Measurements from ENCODE around the gene AMFR. TPM values are rescaled to one million over a fixed set of nuclear protein-coding genes. Genes with fewer than 3 reads are reported as not detected.

Gene AMFR
- total and polyA plus RNA-seq, 10 of the 15 experiments (the other 5 are each of a cell fraction or from before 2014, with no cell fraction given) = 8.2 to 67.6 (median 28.1) TPM

- Histone ChIP-seq H3K9ac (ENCODE audit: control insufficient read depth, insufficient read depth, low read length) (no peak overlapping the region), H4K20me1 (ENCODE audit: control insufficient read depth, insufficient read depth) (no peaks in the 10 kb centered on the region; the same call in 1 of the 2 replicates), H3K27me3 (replicated peaks in 1 of 2; ENCODE audit: control insufficient read depth in 2 of 2, insufficient read depth in 2 of 2, low read length in 1 of 2) (no peaks in the 10 kb centered on the region; a peak in 1 of 4 replicates), H3K36me3 (ENCODE audit: control insufficient read depth in 2 of 2, insufficient read depth in 2 of 2, low read length in 1 of 2) (no peaks in the 10 kb centered on the region), H3K4me3 (no peak overlapping the region), H3K9me3 (replicated peaks; ENCODE audit: control insufficient read depth, insufficient read depth, low read length) (no peaks in the 10 kb centered on the region), H2AFZ (ENCODE audit: control insufficient read depth, low read depth, low read length) (no peak overlapping the region), H3K27ac (ENCODE audit: control insufficient read depth, insufficient read depth) (no peak overlapping the region), H3K4me1 (ENCODE audit: control insufficient read depth, insufficient read depth, low read length) (no peaks in the 10 kb centered on the region), H3K79me2 (ENCODE audit: control insufficient read depth, insufficient read depth, low read length) (no peaks in the 10 kb centered on the region), H3K4me2 (ENCODE audit: control insufficient read depth, insufficient read depth) (no peak overlapping the region)
- DNase-seq (ENCODE audit: low read depth, low spot score) (no peak), ATAC-seq (no peak), FAIRE-seq (no peak)
- RAD21 ChIA-PET (ENCODE audit: unreplicated experiment) = no interaction called here
- SMC1A ChIA-PET (ENCODE audit: uncharacterized antibody, unreplicated experiment) = no interaction called here
- CTCF ChIA-PET = no interaction called here
- no TSS peak for BruUV-seq (replicated peaks)
- intact Hi-C loops (cut with micrococcal nuclease; ENCODE audit: unreplicated experiment) = no loop called here
- TF ChIP-seq YBX1 (IDR thresholded peaks at IDR 0.05) = no peak
- TF ChIP-seq TARDBP (IDR thresholded peaks at IDR 0.05; ENCODE audit: borderline replicate concordance) = no peak
- no peak for TF ChIP-seq RELA (IDR thresholded peaks at IDR 0.05; ENCODE audit: borderline replicate concordance, partially characterized antibody)
- TF ChIP-seq RUNX3 (IDR thresholded peaks at IDR 0.05; ENCODE audit: low read length) = no peak
- no peak for TF ChIP-seq EP300 (IDR thresholded peaks at IDR 0.05; ENCODE audit: borderline replicate concordance in 1 of 2, control insufficient read depth in 1 of 2, low read depth in 2 of 2, low read length in 2 of 2)
- TF ChIP-seq SKIL (IDR thresholded peaks at IDR 0.05; ENCODE audit: low read depth, poor library complexity, severe bottlenecking) = no peak
- no peak for TF ChIP-seq NFIC (IDR thresholded peaks at IDR 0.05; ENCODE audit: low read depth, low read length)
- TF ChIP-seq ZNF687 (IDR thresholded peaks at IDR 0.05) = no peak
- TF ChIP-seq RB1 (IDR thresholded peaks at IDR 0.05; ENCODE audit: borderline replicate concordance) = no peak
- in situ Hi-C loops (cut with MboI) = no loop called here
- POLR2A ChIA-PET = no interaction called here
- WGBS (ENCODE audit: insufficient coverage, insufficient replicate concordance, low lambda C conversion rate, missing lambda C conversion rate) = 36% methylated on average over 13 of the region's 13 CpGs
Measured at GRCh38 chr16:56345406-56346050, 79.8 kb downstream of the AMFR start.

Measured in GM12878 (cell line).